AG09309 (cell line): ENCODE measurements around the gene PABPN1.

ENCODE experiments used
- DNase-seq: peaks from one replicate; pipeline ENCODE4 v3.0.0-alpha.2; 2010; ENCODE audit warnings: low read depth
- H3K4me3 ChIP-seq: 2 replicates; pipeline ENCODE4 v1.5.1; 2011; ENCODE audit warnings: mild to moderate bottlenecking, low read depth, low read length, moderate library complexity; ENCODE audit not compliant: control insufficient read depth
- CTCF ChIP-seq: IDR thresholded peaks from 2 replicates; pipeline ENCODE4 v1.5.1; 2011; ENCODE audit warnings: mild to moderate bottlenecking, low read depth, low read length, inconsistent platforms; ENCODE audit not compliant: insufficient read depth, control insufficient read depth; ENCODE audit errors: missing control alignments

Gene PABPN1

GRCh38 chr14:23355871-23356435 lies 34.7 kb downstream of the PABPN1 start:
- no peak for DNase-seq
- H3K4me3 ChIP-seq = no peak overlapping the region
- TF ChIP-seq CTCF = no peak

DNA sequence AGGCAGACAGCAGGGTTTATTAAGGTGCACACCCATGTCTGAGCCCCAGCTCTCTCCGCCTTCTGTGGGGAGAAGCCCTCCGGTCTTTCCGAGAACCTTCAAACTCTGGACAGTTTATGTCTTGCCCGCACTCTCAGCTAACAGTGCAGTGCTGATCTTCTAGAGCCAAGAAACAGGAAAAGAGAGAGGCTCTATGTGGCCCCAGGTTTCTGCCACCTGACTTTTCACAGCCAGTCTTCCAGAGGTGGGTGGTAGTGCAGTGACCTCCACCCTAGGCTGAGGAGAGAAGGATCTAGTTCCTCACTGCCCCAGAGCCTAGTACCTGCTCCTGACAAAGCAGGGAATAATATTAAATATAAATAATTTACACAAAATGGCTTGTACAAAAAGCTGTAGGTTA lies 35.4 kb downstream of the PABPN1 start:
- no peak for DNase-seq
- no peak for TF ChIP-seq CTCF

DNA sequence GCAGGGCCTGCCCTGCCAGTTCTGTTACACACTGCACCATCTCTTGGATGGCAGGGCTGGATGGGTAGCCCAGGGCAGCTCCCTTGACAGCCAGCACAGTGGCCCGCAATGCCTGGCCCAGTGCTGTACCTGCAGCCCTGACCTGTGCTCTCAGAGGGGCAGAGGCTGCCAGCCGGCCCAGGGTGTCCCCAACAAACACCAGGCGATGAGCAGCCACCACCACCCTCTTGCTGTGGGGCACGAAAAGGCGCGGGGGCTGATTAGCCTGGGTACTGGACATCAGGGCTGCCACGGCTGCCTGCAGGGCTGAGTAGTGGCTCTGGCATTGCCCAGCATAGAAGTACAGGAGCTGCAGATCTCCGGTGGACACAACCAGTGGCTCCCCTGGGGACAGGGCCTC lies 36.0 kb downstream of the PABPN1 start:
- no peak overlapping the region for H3K4me3 ChIP-seq
- no peak for TF ChIP-seq CTCF
- no peak for DNase-seq

More for the DNA sequence above, 35.4 kb downstream of the PABPN1 start:
- no peak overlapping the region for H3K4me3 ChIP-seq

- no peak for TF ChIP-seq CTCF
- no peak for DNase-seq
- H3K4me3 ChIP-seq = no peak overlapping the region
These were observed 36.8 kb downstream of the PABPN1 start for GRCh38 chr14:23358042-23358441.

DNA sequence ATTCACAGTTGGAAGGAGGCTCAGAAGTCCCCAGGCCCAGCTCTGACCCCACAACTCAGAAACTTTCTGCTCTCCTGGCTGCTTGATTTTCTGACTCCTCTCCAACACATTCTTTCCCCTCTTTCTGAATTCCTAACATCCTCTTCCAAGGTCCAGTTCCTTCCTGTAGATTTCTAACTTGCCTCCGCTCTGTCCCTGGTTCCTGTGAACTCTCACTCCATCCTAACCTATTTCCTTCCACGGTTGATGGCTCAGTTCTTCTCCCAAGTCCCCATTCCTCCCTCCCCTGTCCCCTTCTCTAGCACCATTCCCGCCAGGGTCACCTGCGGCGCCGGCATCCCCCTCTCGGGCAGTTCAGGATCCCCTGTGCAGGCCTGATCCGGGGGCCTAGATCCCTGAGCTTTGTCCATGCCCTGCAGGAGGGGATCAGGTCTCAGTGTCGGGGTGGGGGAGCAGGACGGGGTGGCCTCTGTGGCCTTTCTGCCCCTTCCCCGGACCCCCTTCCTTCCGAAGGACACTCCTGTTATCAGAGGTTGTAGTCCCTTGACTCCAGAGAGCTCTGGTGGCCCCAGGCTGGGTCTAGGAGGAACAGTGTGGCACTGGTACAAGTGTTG lies 37.4 kb downstream of the PABPN1 start:
- no peak for TF ChIP-seq CTCF
- no peak for DNase-seq

GRCh38 chr14:23359167-23359626 lies 37.9 kb downstream of the PABPN1 start:
- no peak overlapping the region for H3K4me3 ChIP-seq
- no peak for TF ChIP-seq CTCF
- DNase-seq = no peak

More for the DNA sequence above, 37.4 kb downstream of the PABPN1 start:
- no peak overlapping the region for H3K4me3 ChIP-seq
